HFFc6 (cell line): ENCODE measurements around the gene C3orf18. TPM values are rescaled to one million over a fixed set of nuclear protein-coding genes. Genes with fewer than 3 reads are reported as not detected.

Experiments used
- DNase-seq: peaks from one replicate; pipeline ENCODE4 v3.0.0-alpha.2; 2018
- H3K27ac Mint-ChIP-seq: 2 replicates; pipeline ENCODE4 v1.8.0; 2020; ENCODE audit warnings: mild to moderate bottlenecking, mixed read lengths
- H3K27me3 Mint-ChIP-seq: 2 replicates; pipeline ENCODE4 v1.8.0; 2021; ENCODE audit warnings: mild to moderate bottlenecking, moderate library complexity, mixed read lengths; ENCODE audit not compliant: insufficient read depth
- H3K36me3 Mint-ChIP-seq: 2 replicates; pipeline ENCODE4 v1.8.0; 2021; ENCODE audit warnings: low read depth, mixed read lengths
- H3K4me1 Mint-ChIP-seq: 2 replicates; pipeline ENCODE4 v1.8.0; 2020; ENCODE audit warnings: low read depth, mixed read lengths
- H3K4me3 Mint-ChIP-seq: 2 replicates; pipeline ENCODE4 v1.8.0; 2020; ENCODE audit warnings: mild to moderate bottlenecking, moderate library complexity, mixed read lengths
- H3K9me3 Mint-ChIP-seq: 2 replicates; pipeline ENCODE4 v1.8.0; 2020; ENCODE audit warnings: mild to moderate bottlenecking, mixed read lengths
- total RNA-seq, 6 experiments: library from RNA; stranded (reverse); fragmentation: NEBNext Ultra II Directional; extraction: Animal tissue kit (Norgen Biotek cat#: 25700); gene quantifications; 2 replicates in 1 of 6; 3 replicates in 5 of 6; pipeline ENCODE4 v1.2.3, GENCODE V29; 2021
- TF ChIP-seq, protein P1 (sequence below): fragments of 200-600 bp; sonication (generic); IDR thresholded peaks from 2 replicates; pipeline ENCODE4 v1.5.0; 2021; ENCODE audit warnings: antibody characterized with exemption, mild to moderate bottlenecking

C3orf18 gene
- total RNA-seq, 6 experiments from 2014 or later = 12.9 to 15.5 (median 14.2) TPM

DNA sequence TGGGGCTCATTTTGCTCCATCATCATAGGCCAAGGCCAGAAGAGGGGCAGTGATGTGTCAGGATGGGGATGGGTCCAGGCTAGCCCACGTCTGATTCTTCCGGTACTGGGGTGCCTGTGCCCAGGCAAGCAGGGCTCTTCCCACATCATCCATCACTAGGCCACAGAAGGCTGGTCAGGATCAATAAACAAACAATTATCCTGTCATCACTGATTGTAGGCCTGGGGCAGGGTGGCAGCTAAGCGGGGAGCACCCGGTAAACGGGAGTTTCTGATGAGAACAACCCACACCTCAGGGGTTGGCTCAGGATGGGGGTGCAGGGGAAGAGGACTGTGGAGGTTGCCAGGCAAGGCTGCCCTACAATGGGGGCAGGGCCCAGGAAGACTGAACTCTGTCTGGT lies 46.0 kb downstream of the C3orf18 start:
- Mint-ChIP-seq H3K27me3 (peaks cover 37% of the 10 kb centered on the region), H3K9me3 (no peaks in the 10 kb centered on the region), H3K4me1 (peaks cover 5% of the 10 kb centered on the region; the same call in 1 of the 2 replicates), H3K36me3 (no peaks in the 10 kb centered on the region), H3K4me3 (no peak overlapping the region), H3K27ac (no peak overlapping the region)
- TF ChIP-seq, protein P1, sequence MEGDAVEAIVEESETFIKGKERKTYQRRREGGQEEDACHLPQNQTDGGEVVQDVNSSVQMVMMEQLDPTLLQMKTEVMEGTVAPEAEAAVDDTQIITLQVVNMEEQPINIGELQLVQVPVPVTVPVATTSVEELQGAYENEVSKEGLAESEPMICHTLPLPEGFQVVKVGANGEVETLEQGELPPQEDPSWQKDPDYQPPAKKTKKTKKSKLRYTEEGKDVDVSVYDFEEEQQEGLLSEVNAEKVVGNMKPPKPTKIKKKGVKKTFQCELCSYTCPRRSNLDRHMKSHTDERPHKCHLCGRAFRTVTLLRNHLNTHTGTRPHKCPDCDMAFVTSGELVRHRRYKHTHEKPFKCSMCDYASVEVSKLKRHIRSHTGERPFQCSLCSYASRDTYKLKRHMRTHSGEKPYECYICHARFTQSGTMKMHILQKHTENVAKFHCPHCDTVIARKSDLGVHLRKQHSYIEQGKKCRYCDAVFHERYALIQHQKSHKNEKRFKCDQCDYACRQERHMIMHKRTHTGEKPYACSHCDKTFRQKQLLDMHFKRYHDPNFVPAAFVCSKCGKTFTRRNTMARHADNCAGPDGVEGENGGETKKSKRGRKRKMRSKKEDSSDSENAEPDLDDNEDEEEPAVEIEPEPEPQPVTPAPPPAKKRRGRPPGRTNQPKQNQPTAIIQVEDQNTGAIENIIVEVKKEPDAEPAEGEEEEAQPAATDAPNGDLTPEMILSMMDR = no peak
- no peak for DNase-seq

DNA sequence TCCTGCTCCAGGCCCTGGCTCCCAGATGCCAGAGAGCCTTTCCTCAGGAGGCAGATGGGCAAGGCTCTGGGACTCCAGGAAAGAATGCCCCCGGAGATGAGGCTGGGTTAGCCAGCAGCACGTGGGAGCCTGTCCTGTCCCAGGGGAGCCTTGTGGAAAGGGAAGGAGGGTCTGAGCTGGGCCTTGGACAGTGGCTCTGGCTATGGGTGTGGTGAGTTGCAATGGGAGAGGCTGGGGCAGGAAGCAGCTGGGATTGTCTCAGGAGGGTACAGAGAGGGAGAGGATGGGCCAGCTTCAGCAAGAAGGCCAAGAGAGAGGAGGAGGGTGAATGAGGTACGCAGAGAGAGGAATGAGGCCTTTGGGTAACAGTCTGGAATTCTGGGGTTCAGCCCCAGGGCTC lies 46.7 kb downstream of the C3orf18 start:
- H3K27me3 Mint-ChIP-seq = peaks cover 37% of the 10 kb centered on the region
- no peak overlapping the region for H3K4me3 Mint-ChIP-seq
- no peak overlapping the region for H3K27ac Mint-ChIP-seq
- TF ChIP-seq, protein P1 = no peak
- no peaks in the 10 kb centered on the region for H3K36me3 Mint-ChIP-seq
- DNase-seq = no peak
- H3K9me3 Mint-ChIP-seq = no peaks in the 10 kb centered on the region
- H3K4me1 Mint-ChIP-seq = peaks cover 5% of the 10 kb centered on the region; the same call in 1 of the 2 replicates

DNA sequence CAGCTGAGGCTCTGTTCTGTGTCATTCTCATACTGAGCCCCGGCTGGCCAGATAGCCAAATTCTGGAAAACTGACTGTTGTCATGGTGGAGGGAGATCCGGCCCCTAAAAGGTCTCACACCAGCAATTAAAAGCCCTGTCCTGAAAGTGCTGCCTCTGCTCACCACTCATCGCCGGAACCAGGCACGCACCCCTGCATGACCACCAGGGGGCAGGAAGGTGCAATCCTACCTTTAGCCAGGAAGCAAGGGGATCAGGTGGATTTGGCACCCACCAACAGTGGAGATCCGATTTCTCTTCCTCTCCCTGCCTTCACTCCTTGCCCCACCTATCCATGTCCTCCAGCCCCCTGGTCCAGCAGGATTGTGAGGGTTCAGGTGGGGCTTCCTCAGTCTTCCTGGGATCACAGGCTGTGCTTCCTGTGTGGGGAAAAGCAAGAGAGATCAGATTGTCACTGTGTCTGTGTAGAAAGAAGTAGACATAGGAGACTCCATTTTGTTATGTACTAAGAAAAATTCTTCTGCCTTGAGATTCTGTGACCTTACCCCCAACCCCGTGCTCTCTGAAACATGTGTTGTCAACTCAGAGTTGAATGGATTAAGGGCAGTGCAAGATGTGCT lies 48.0 kb downstream of the C3orf18 start:
- Mint-ChIP-seq H3K9me3 (no peaks in the 10 kb centered on the region), H3K27me3 (peaks cover 40% of the 10 kb centered on the region), H3K36me3 (no peaks in the 10 kb centered on the region), H3K4me1 (peaks cover 5% of the 10 kb centered on the region; the same call in 1 of the 2 replicates), H3K4me3 (no peak overlapping the region), H3K27ac (no peak overlapping the region)
- peak; percentile 35 for DNase-seq
- TF ChIP-seq, protein P1 = peak; percentile 93

DNA sequence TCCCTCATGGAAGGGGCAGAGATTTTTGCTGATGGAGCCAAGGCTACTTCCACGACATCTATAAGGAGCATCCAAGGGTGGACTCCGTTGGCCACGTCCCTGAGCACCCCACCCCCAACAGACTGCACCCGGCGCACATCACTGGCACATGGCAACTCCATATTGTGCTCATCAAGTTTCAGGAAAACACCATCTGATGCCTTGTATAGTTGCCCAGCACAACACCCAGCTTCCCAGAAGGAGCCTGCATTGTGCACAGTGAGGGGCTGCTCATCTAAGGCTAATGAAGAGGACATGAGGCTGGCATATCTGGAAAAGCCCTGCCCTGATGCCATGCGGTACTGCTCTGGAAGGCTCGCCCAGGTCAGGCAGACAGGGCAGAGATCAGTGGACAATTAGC lies 49.1 kb downstream of the C3orf18 start:
- Mint-ChIP-seq H3K27ac (no peak overlapping the region), H3K27me3 (peaks cover 48% of the 10 kb centered on the region), H3K9me3 (no peaks in the 10 kb centered on the region), H3K4me3 (no peak overlapping the region), H3K36me3 (no peaks in the 10 kb centered on the region), H3K4me1 (no peaks in the 10 kb centered on the region)
- DNase-seq = no peak
- TF ChIP-seq, protein P1 = no peak

DNA sequence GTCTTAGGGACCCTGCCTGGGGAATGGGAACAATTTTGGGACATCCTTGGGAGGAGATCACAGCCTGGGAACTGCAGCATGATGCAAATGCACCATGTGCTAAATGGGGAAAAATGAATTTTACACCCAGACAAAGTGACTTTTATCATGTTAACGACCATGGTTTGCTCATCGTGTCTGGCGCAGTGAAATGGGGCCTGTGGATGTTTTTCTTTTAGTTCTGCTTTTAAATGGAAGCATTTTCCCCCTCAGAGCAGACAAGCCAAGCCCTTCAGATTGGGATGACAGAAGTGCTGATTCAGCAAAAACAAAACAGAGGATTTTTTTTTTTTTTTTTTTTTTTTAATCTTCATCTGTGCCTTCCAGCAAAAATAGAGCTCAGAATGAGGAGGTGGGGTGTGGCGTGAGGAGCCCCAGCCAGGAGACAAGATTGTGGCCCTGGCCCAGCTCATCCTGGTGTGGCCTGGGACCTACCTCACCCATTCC lies 49.8 kb downstream of the C3orf18 start:
- H3K4me3 Mint-ChIP-seq = no peak overlapping the region
- no peak overlapping the region for H3K27ac Mint-ChIP-seq
- H3K36me3 Mint-ChIP-seq = no peaks in the 10 kb centered on the region
- DNase-seq = no peak
- TF ChIP-seq, protein P1 = no peak
- no peaks in the 10 kb centered on the region for H3K4me1 Mint-ChIP-seq
- peaks cover 52% of the 10 kb centered on the region for H3K27me3 Mint-ChIP-seq
- H3K9me3 Mint-ChIP-seq = no peaks in the 10 kb centered on the region
